ENCODE measurements around the gene SLC7A10.

Gene SLC7A10

DNA sequence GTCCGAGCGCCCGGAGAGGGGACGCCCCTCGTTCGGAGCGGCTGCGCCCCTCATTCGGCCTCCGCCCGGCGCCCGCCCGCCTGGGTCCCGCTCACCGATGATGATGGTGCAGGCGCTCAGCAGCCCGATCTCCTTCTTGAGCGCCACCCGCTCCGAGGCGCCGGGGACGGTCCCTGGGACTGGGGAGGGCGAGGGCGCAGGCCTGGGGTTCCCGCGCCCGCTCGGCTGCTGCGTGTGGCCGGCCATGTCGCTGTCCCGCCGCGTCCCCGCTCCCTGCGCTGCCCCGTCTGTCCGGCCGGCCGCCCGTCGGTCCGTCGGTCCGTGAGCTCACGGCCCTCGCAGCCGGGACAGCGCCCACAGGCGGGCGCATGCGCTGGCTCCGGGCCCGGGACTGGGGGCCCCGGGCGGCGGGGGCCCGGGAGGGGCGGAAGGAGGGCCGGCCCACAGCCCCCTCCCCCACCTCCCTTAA, at the start of gene SLC7A10:
TSS of gene SLC7A10 (minus strand) at position 393 of the 469 bp plus-strand sequence. CDS start at position 246, 147 bp downstream.
- DNase-seq: no peak

DNA sequence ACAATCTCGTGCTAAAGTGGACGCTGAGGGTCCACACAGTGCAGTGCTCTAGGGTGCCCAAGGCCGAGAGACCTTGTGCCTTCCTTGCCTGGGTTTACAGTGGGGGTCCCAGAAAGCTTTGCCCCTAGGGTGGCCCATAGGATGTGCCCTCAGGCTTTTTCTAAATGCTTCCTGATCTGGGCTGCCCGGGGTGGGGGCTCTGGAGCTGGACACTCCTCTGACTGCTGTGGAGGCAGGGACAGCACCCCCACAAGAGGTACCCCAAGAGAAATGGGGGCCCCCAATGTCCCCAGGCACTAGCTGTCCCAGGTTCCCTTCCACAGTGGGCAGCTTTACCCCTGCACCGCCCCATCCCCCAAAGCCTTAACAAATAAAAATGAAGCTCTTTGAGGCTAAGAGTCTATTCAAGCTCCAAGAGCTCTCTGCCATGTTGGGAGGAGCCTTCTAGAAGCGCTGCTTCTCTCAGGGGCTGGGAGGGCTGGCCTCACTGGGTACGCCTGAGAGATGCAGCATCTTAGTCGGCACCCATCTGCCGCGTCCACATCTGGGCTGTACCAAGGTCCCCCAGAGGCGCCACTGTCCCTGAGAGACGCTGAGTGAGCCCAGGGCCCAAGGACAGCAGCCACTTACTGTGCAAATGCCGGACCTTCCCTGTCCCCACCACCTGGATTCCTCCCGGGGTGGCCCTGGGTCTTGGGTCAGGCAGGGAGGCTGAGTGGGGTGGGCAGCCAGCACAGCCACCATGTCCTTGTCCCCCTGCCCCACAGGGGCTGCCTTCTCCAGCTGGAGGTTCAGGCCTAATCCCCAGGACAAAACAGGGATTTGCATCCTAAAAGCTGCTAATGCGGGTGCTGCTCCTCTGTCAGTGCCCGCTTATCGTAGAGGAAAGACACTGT, 49.3 kb upstream of the SLC7A10 start:
- no peak for DNase-seq

DNA sequence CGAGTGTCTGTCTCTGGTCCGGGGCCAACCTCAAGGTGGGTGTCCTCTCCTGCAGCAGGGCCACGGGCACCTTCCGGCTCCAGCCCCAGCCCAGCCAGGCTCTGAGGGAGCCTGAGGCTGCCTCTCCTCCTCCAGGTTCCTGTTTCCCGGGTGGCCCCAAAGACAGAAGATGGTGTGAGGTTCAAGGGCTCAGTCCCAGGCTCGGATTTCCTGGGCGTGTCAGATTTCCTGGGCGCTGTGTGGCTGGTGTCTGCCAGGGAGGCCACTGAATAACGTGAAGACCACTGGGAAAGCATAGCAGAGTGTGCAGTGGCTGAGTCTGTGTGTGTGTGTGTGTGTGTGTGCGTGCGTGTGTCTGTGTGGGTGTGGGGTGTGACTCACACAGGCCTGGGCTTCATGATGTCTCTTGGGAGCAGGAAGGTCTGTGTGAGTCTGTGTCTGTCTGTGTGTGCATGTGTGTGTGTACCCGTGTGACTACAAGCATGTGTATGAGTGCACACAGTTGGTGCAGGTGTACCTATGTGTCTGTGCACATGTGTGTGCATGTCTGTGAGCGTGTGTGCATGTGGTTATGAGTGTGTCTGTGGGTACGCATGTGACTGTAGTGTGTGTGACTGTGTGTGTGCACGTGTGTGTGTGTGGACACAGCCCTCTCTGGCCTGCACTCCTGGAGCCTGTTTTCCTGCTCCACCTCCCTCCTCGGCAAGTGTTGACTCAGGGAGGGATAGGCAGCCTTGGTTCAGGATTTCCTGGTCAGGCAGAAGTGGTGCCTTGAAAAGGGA, 48.4 kb upstream of the SLC7A10 start:
- no peak for DNase-seq

DNA sequence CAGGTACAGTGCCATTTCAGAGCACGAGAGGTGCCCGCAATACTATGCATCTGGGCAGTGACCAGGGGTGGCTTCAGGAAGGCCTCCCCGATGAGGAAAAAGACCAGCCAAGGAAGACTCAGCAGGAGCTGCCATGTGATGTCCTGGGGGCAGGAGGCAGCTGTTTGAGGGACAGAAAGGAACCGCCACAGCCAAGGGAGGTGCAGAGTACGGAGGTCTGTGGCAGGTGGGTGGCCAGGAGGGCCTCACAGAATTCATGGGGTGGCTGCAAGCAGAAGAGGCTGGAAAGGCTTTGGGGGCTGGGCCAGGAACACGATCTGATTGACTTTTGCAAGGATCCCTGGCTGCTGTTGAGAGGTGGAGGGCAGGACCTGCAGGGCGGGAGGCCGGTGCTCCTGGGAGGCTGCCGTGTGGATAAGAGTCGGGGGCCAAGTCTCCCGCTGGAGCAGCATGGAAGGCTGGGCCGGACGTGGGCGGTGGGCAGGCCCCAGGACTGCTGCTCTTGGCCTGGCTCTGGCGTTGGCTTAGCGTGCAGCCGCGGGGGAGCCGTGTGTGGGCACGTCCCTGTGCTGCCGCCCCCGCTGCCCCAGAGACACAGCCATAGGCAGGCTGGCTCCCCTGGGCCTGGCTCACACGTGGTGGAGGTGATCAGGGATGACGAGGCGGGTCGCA, 47.6 kb upstream of the SLC7A10 start:
- no peak for DNase-seq

- no peak for DNase-seq
These were observed 45.8 kb upstream of the SLC7A10 start for GRCh38 chr19:33271246-33272021.

GRCh38 chr19:33270769-33271168, 45.1 kb upstream of the SLC7A10 start:
- DNase-seq: no peak

GRCh38 chr19:33269016-33269415, 43.4 kb upstream of the SLC7A10 start:
- no peak for DNase-seq

DNA sequence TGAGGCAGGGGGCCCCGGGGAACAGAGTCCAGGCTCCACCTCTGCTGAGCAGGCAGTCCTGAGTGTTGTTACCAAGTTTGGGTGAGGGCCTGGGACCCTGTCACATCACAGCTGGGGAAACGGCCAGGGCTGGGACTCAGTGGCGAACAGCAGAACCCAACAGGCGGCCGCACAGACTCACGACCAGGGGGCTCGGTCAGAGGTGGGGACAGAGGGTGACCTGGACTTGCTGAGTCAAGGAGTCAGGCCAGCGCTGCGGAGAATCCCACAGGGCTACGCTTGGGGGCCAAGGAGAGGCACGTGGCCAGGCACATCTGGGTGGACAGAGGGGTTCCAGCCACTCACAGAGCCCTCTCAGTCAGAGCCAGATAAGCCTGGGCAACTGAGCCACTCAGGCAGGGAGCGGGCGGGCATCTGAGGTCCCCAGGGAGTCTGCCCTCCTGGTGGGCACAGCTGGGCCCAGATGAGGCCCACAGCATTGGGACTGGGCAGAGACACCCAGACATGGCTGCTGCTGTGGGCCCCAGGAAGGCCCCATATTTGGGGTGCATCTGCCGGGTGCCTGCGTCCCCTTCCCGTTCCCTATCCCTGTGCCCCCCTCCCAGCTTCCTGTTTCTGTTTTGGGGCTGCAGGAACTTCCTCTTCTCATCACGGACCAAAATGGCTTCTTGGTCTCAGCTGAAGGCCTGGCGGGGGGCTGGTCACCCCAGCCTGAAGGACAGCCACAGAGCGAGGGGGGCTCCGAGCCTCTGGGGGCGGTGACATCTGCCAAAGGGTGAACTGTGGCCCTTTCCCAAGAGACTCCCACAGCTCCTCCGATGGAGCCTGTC, 42.7 kb upstream of the SLC7A10 start:
- no peak for DNase-seq

DNA sequence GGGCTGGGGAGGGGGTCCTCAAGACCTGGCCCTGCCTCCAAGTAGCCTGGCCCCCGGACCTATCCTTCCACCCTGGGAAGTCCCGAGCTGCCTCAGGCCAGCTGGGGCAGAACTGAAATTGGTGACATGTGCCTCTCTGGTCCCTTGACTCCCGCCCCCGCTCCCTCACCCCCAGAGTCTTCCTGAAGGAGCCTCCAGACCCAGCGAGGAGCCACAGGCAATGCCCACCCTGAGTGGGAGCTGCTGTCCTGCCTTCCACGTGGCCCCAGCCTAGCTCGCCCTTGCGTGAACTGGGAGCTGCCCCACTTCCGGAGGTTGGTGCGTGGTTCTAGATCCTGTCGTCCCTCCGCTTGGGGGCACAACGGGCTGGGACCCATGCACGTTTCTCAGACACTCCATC, 42.1 kb upstream of the SLC7A10 start:
- DNase-seq: no peak

DNA sequence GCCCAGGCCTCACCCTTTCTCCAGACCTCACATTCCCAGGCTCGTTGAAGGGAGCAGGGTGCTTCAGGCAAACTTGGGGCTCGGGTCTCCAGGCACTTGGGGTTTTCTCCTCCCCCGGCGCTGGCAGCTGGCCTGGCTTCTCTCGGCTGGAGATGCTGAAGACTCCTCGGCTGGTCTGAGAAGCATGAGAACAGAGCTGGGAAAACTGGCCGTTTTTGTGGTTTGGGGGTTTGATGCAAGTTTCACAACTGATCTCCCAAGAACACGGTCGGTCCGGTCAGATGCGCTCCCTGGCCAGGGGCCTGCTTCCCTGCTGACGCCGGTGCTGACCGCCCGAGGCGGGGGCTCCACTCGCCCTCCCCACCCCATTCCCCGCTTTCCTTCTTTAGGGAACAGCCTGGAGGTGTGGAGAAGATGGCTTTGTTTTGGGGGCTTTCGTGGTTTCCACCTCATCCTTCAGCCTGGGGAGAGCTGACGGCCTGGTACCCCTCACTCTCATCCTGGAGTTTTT, 41.4 kb upstream of the SLC7A10 start:
- no peak for DNase-seq

DNA sequence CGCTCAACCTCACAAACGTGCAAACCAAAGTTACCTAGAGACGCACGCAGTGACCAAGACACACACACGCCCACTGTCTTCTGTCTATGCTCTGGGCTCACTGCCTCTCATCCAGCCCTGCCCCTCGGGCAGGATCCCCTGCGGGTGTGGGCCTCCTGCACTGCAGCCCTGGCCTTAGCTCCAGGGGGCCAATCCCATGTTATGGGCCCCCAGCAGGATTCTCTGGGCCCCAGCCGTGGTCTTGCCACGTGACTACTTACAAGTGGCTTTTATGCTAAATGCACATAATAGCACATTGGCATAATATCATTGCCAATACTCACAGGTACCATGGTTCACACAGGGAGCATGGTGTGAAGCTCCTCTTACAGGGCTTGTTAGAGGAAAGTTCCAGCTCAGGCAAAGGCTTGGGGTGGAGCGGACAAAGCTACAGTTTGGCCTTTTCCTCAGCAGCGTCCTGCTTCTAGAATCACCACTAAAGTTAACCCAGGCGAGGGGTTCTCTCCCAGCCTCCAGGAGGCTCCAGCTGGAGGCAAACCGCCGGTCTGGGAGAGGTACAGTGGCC, 39.3 kb upstream of the SLC7A10 start:
- no peak for DNase-seq

- no peak for DNase-seq
These were observed 37.8 kb upstream of the SLC7A10 start for GRCh38 chr19:33263325-33264023.

DNA sequence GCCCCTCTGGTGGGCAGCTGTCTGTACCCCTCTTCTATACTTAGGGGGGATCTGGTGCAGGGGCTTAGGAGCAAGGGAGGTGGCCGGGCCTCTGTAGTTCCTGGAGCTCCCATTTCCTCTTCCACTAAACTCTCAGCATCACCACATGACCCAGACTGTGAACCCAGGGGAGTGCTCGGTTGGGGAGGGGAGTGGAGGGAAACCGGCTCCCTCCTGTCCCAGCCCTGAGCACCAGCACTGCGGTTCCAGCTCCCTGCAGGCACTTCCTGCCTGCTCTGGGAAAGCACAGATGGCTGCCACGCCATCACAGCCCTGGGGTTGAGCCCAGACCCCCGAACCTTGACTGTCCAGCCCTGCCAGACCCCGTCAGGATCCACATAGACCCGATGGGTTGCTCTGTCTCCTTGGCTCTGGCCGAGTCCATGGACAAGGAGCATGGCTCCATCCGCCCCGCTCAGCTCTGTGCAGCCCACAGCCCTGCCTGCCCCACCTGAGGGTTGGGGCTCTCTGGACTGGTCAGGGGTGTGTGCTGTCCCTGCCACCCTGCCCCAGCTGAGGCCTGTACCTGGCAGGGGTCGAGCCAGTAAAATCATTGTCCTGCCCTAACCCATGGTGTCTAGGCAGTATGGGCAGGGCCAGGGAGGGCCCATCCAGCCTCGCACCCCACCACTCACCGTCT, 36.0 kb upstream of the SLC7A10 start:
- no peak for DNase-seq

GRCh38 chr19:33260628-33261418, 35.2 kb upstream of the SLC7A10 start:
- no peak for DNase-seq

GRCh38 chr19:33259539-33259938, 33.9 kb upstream of the SLC7A10 start:
- DNase-seq: no peak

- DNase-seq: no peak
These were observed 32.2 kb upstream of the SLC7A10 start for GRCh38 chr19:33257828-33258227.

DNA sequence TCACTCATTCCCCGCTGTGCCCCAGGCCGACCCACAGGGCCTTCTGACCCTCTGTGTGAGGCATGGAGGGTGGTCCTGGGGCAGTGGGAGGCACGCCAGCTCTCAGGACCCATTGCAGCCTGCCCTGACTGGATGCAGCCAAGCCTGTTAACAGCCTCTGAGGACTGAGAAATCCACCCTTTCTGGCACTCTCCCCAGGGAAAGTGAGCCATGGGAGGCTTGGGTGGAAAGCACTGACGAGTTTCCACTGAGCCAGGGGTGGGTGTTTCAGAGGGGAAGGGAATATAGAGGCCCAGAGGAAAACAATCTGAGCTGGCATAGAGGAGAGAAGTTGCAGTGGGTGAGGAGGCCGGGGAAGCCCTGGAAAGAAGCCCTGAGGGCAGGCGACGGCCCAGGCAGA, 30.6 kb upstream of the SLC7A10 start:
- DNase-seq: no peak

GRCh38 chr19:33255781-33256180, 30.1 kb upstream of the SLC7A10 start:
- DNase-seq: no peak

Data from NCI-H2081 (cell line).